HepG2 (cell line): ENCODE results near the gene FGD3. TPM values are rescaled to one million over a fixed set of nuclear protein-coding genes. Genes with fewer than 3 reads are reported as not detected.

Source experiments
- ATAC-seq: fragments of 200-7000 bp; cut with Tn5 transposase; 3 replicates; pipeline ENCODE4 v1.9.1; 2020; ENCODE audit warnings: mild to moderate bottlenecking, moderate library complexity
- BruUV-seq: library from RNA; stranded (reverse); fragments of 400-500 nt; replicated peaks from 2 replicates; lab custom pipeline; 2021; lab: Mats Ljungman, UMichigan
- CTCF ChIA-PET: fragments of 300-600 bp; formaldehyde crosslinking; extraction: SDS; loops from one replicate; lab custom pipeline; 2021; ENCODE audit warnings: low total read pairs, inconsistent platforms, low intra/inter-chr PET ratio; lab: Yijun Ruan, JAX
- POLR2A ChIA-PET: fragments of 350-600 bp; sonication (Branson Sonifier 250); formaldehyde crosslinking; loops from one replicate; lab custom pipeline; 2020; ENCODE audit warnings: antibody characterized with exemption, inconsistent platforms; lab: Yijun Ruan, JAX
- DNase-seq: peaks from one replicate; pipeline ENCODE4 v3.0.0-alpha.2; 2015; ENCODE audit warnings: low spot score
- FAIRE-seq: peaks from 3 replicates; lab custom pipeline; 2011; peaks lifted over from hg19 to GRCh38; lab: Jason Lieb, UNC
- H2AFZ ChIP-seq: one replicate; pipeline ENCODE4 v1.6.1; 2011; ENCODE audit warnings: low read length, inconsistent platforms
- H3K27ac ChIP-seq: fragments of 300-600 bp; 3 replicates; pipeline ENCODE4 v1.8.0; 2011; ENCODE audit warnings: mixed run types, mild to moderate bottlenecking, mixed read lengths, low read length, inconsistent platforms; ENCODE audit not compliant: insufficient read depth; ENCODE audit errors: extremely low read length
- H3K27me3 ChIP-seq, 2 experiments: fragments of 200-600 bp in 1 of 2; 2 replicates in 1 of 2; 3 replicates in 1 of 2; pipeline versions ENCODE4 v1.6.0 to v1.8.0; 2011; ENCODE audit warnings: low read length in 2 of 2, mild to moderate bottlenecking in 2 of 2, moderate library complexity in 2 of 2, inconsistent platforms in 1 of 2; ENCODE audit not compliant: insufficient read depth in 2 of 2, control insufficient read depth in 1 of 2
- H3K36me3 ChIP-seq, 2 experiments: fragments of 200-600 bp in 1 of 2; replicated peaks in 1 of 2; 2 replicates in 1 of 2; 3 replicates in 1 of 2; pipeline versions ENCODE4 v1.5.1 to v1.8.0; 2011; ENCODE audit warnings: low read length in 2 of 2, inconsistent platforms in 1 of 2; ENCODE audit not compliant: insufficient read depth in 2 of 2, control insufficient read depth in 1 of 2
- H3K4me1 ChIP-seq: 2 replicates; pipeline ENCODE4 v1.5.1; 2012; ENCODE audit warnings: low read length, inconsistent platforms; ENCODE audit not compliant: insufficient read depth
- H3K4me2 ChIP-seq: 2 replicates; pipeline ENCODE4 v1.6.0; 2011; ENCODE audit warnings: low read depth, low read length, inconsistent platforms
- H3K4me3 ChIP-seq, 3 experiments: fragments of 200-600 bp in 1 of 3; sonication (generic), shearing (Covaris generic) in 1 of 3; replicated peaks in 1 of 3; 2 replicates each; pipeline ENCODE4 v1.5.1; 2011 to 2016; ENCODE audit warnings: low read length in 3 of 3, inconsistent platforms in 2 of 3, low read depth in 2 of 3, mild to moderate bottlenecking in 2 of 3, control low read depth in 1 of 3, mixed read lengths in 1 of 3; ENCODE audit not compliant: insufficient read depth in 1 of 3
- H3K79me2 ChIP-seq: one replicate; pipeline ENCODE4 v1.6.1; 2011; ENCODE audit warnings: low read length, inconsistent platforms; ENCODE audit not compliant: insufficient read depth
- H3K9ac ChIP-seq: 2 replicates; pipeline ENCODE4 v1.6.0; 2011; ENCODE audit warnings: mild to moderate bottlenecking, low read depth, low read length, inconsistent platforms; ENCODE audit not compliant: insufficient read depth
- H3K9me3 ChIP-seq: 2 replicates; pipeline ENCODE4 v1.5.1; 2012; ENCODE audit warnings: mild to moderate bottlenecking, low read length
- H4K20me1 ChIP-seq: 2 replicates; pipeline ENCODE4 v1.6.0; 2011; ENCODE audit warnings: inconsistent platforms, mild to moderate bottlenecking, low read length, moderate library complexity; ENCODE audit not compliant: insufficient read depth
- CENPT ChIP-seq: sonication (generic); formaldehyde crosslinking; IDR thresholded peaks from 2 replicates; pipeline ENCODE4 v1.8.0; 2022; ENCODE audit warnings: low read depth, mild to moderate bottlenecking, moderate library complexity, missing genetic modification reagents
- PRPF4 ChIP-seq: fragments of 200-400 bp; formaldehyde crosslinking; IDR thresholded peaks from 2 replicates; pipeline ENCODE4 v1.6.1; 2016; ENCODE audit warnings: low read length, low read depth; ENCODE audit not compliant: poor library complexity, severe bottlenecking
- ZFYVE20 ChIP-seq: sonication (generic); formaldehyde crosslinking; IDR thresholded peaks from 2 replicates; pipeline ENCODE4 v1.8.0; 2023; ENCODE audit warnings: low read depth, mild to moderate bottlenecking, moderate library complexity, missing genetic modification reagents, borderline replicate concordance
- ZNF556 ChIP-seq: sonication (generic); formaldehyde crosslinking; IDR thresholded peaks from 2 replicates; pipeline ENCODE4 v1.4.0; 2020; ENCODE audit warnings: mild to moderate bottlenecking, missing genetic modification reagents, borderline replicate concordance
- ZNF616 ChIP-seq: sonication (generic); formaldehyde crosslinking; IDR thresholded peaks from 2 replicates; pipeline ENCODE4 v1.5.0; 2020; ENCODE audit warnings: low read depth, mild to moderate bottlenecking, missing genetic modification reagents
- ZNF670 ChIP-seq: sonication (generic); formaldehyde crosslinking; IDR thresholded peaks from 2 replicates; pipeline ENCODE4 v1.8.0; 2022; ENCODE audit warnings: mild to moderate bottlenecking, missing genetic modification reagents, borderline replicate concordance
- ZNF775 ChIP-seq: sonication (generic); formaldehyde crosslinking; IDR thresholded peaks from 2 replicates; pipeline ENCODE4 v1.4.0; 2020; ENCODE audit warnings: missing genetic modification reagents, mild to moderate bottlenecking, moderate library complexity, borderline replicate concordance
- WGBS: methylation state at CpG from one replicate; pipeline ENCODE4 v1.1.6; 2017; ENCODE audit warnings: low lambda C conversion rate; 5-methylcytosine and 5-hydroxymethylcytosine counted together
- in situ Hi-C: cut with HindIII; loops from 2 replicates; pipeline ENCODE4 v1.10.0; 2017; ENCODE audit warnings: low pct_unique_long_range_greater_than_20kb; ENCODE audit not compliant: extremely low pct_ligation_motif_present
- intact Hi-C: fragments of 100-400 bp; cut with micrococcal nuclease; formaldehyde crosslinking; loops from one replicate; pipeline ENCODE4 v1.10.0; 2022; ENCODE audit not compliant: unreplicated experiment
- polyA plus RNA-seq, 8 experiments: library from polyadenylated mRNA; depleted of rRNA in 3 of 8; stranded (reverse) in 7 of 8; unstranded in 1 of 8; fragments of >200 nt; fragmentation: Illumina TruSeq in 4 of 8; extraction: Trizol in 4 of 8; gene quantifications; 2 replicates each; pipeline versions ENCODE4 v1.2.1 to v1.2.3, GENCODE V29; 2011 to 2016; ENCODE audit warnings: low read depth in 4 of 8, missing spikeins in 1 of 8, mixed read lengths in 1 of 8; ENCODE audit not compliant: insufficient read depth in 1 of 8
- total RNA-seq, 5 experiments: library from RNA; depleted of rRNA; stranded (reverse); fragments of >200 nt; fragmentation: Illumina TruSeq; extraction: Trizol; gene quantifications; 2 replicates each; pipeline ENCODE4 v1.2.3, GENCODE V29; 2016; ENCODE audit warnings: low read depth in 1 of 5
- TF ChIP-seq, protein P1 (sequence below), 2 experiments: sonication (generic) in 1 of 2; formaldehyde crosslinking in 1 of 2; IDR thresholded peaks; 2 replicates each; pipeline versions ENCODE4 v1.5.1 to v1.6.1; 2011 to 2020; ENCODE audit warnings: borderline replicate concordance in 1 of 2, low read depth in 1 of 2, low read length in 1 of 2, mild to moderate bottlenecking in 1 of 2, missing genetic modification reagents in 1 of 2, moderate library complexity in 1 of 2
- TF ChIP-seq, protein P2 (sequence below): IDR thresholded peaks from 2 replicates; pipeline ENCODE4 v1.6.1; 2016

Gene FGD3
- total and polyA plus RNA-seq, 2 of the 13 experiments (the other 11 are each of a cell fraction or from before 2014, with no cell fraction given): 0.53 to 1.1 TPM

DNA sequence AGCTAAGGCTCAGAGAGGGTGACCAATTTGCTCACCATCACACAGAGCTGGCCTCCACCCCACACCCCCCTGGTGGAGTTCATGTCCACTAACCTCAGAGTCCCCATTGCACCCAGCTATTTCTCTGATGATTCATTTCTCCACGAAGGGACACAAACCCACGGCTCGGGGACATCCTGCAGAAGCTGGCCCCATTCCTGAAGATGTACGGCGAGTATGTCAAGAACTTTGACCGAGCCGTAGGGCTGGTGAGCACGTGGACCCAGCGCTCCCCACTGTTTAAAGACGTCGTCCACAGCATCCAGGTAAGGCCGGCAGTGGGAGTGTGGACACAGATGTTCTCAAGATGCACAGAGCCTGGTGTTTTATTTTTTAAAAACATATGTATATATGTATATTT, 58.6 kb downstream of the FGD3 start:
- FAIRE-seq: no peak
- Histone ChIP-seq H3K4me1 (peaks cover 23% of the 10 kb centered on the region), H3K4me2 (no peak overlapping the region), H3K79me2 (no peaks in the 10 kb centered on the region), H4K20me1 (no peaks in the 10 kb centered on the region), H3K4me3 (no peak overlapping the region), H3K27ac (no peak overlapping the region), H3K9me3 (no peaks in the 10 kb centered on the region), H3K9ac (no peak overlapping the region), H3K36me3 (no peaks in the 10 kb centered on the region), H3K27me3 (no peaks in the 10 kb centered on the region)
- POLR2A ChIA-PET: no interaction called here
- CTCF ChIA-PET: no interaction called here
- DNase-seq: no peak
- in situ Hi-C loops: no loop called here
- 81% methylated on average over 12 of the region's 12 CpGs for WGBS
- TF ChIP-seq, protein P1, sequence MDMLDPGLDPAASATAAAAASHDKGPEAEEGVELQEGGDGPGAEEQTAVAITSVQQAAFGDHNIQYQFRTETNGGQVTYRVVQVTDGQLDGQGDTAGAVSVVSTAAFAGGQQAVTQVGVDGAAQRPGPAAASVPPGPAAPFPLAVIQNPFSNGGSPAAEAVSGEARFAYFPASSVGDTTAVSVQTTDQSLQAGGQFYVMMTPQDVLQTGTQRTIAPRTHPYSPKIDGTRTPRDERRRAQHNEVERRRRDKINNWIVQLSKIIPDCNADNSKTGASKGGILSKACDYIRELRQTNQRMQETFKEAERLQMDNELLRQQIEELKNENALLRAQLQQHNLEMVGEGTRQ (IDR thresholded peaks at IDR 0.05; ENCODE audit: low read depth, low read length): no peak
- TF ChIP-seq, protein P1 (CRISPR knock-in tag; IDR thresholded peaks at IDR 0.05; ENCODE audit: borderline replicate concordance): no peak
- TF ChIP-seq ZNF616 (CRISPR knock-in tag): no peak
- TF ChIP-seq ZFYVE20: no peak
- TF ChIP-seq, protein P2, sequence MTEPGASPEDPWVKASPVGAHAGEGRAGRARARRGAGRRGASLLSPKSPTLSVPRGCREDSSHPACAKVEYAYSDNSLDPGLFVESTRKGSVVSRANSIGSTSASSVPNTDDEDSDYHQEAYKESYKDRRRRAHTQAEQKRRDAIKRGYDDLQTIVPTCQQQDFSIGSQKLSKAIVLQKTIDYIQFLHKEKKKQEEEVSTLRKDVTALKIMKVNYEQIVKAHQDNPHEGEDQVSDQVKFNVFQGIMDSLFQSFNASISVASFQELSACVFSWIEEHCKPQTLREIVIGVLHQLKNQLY (CRISPR knock-in tag): no peak
- TF ChIP-seq, all 625 proteins: peak for 0
- H2AFZ ChIP-seq: no peak overlapping the region
- no peak for ATAC-seq
- no TSS peak for BruUV-seq
- intact Hi-C loops: no loop called here

DNA sequence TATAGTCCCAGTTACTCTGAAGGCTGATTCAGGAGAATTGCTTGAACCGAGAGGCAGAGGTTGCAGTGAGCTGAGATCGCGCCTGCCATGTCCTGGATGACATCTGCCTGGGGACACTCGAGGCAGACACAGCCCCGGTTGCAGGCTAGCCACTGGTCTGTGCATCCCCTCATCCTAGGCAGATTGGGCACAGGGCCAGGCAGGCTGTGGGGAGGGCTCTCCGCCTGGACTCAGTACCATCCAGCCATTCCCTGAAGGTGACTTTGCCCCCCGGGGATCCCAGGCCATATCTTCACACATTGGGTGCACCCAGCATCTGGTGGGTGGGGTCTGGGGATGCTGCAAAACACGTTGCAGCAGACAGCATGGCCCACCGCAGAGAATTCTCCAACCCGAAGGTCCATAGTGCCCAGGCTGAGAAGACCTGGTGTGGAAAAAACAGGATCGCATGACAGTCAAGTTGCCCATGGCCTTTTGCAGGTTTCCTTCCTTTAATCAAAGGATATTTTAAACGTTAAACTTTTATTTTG, 60.3 kb downstream of the FGD3 start:
- no peaks in the 10 kb centered on the region for H3K36me3 ChIP-seq
- intact Hi-C loops: no loop called here
- ATAC-seq (no peak), DNase-seq (no peak), FAIRE-seq (no peak)
- no peak overlapping the region for H3K9ac ChIP-seq
- no peaks in the 10 kb centered on the region for H3K9me3 ChIP-seq
- H3K4me2 ChIP-seq: no peak overlapping the region
- CTCF ChIA-PET: no interaction called here
- H2AFZ ChIP-seq: no peak overlapping the region
- no TSS peak for BruUV-seq
- H3K79me2 ChIP-seq: no peaks in the 10 kb centered on the region
- POLR2A ChIA-PET: no interaction called here
- no peak overlapping the region for H3K27ac ChIP-seq
- no peaks in the 10 kb centered on the region for H3K27me3 ChIP-seq
- WGBS: 78% methylated on average over 10 of the region's 12 CpGs
- no peak overlapping the region for H3K4me3 ChIP-seq
- no peaks in the 10 kb centered on the region for H4K20me1 ChIP-seq
- in situ Hi-C loops: no loop called here
- no peak for TF ChIP-seq ZNF556 (CRISPR knock-in tag)
- no peak for TF ChIP-seq PRPF4
- TF ChIP-seq ZNF775: no peak
- no peak for TF ChIP-seq ZNF670 (CRISPR knock-in tag)
- no peak for TF ChIP-seq CENPT (CRISPR knock-in tag)
- peaks cover 27% of the 10 kb centered on the region for H3K4me1 ChIP-seq
